ENCODE data around the gene PRRT1. TPM values are rescaled to one million over a fixed set of nuclear protein-coding genes. Genes with fewer than 3 reads are reported as not detected.
A peak's percentile ranks its signal among the peaks of the same experiment; 100 is the strongest.
"Not testable (repeated sequence)": the region's sequence is repeated elsewhere in the genome, so short reads cannot be mapped to it uniquely, and the experiment has no call there.

The PRRT1 gene
- total RNA-seq, 1 donor from 2014 or later = not detected

DNA sequence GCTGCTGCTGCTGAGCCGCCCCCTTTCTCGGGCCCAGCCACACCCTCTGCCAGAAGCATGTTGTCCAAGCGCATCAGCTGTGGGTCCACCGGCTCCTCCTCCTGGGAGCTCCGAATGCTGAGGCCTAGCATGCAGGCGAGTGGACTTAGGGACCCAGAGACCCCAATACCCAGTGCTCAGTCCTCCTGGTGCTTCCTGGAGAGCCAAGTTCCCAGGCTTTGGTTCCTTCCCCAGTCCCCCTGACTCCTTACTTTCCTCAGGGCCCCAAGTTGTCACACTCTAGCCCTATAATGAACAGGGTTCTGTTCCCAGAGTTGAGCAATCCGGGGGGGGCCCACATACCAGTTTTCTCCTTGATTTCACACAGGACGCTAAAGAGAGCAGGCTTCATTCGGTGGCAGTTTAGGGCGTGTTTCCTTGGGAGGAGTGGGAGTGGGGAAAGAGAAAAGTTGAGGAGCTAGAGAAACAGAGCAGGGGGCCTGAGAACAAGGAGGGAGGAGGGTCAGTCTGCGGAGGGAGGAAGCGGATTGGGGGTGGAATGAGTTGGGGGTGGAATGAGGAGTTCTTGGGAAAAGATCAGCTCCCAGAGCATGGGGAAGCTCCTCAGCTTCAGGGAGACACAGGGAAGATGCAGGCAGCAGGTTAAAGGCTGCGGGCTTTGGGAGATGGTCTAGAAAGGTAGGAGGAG, 36.8 kb upstream of the PRRT1 start:
- DNase-seq (ENCODE audit: low read depth) = peak; percentile 58

- not testable (repeated sequence) for DNase-seq (ENCODE audit: low read depth)
Observed at GRCh38 chr6:32187725-32188380, 36.1 kb upstream of the PRRT1 start.

GRCh38 chr6:32187009-32187709, 35.4 kb upstream of the PRRT1 start:
- DNase-seq (ENCODE audit: low read depth) = no peak

DNA sequence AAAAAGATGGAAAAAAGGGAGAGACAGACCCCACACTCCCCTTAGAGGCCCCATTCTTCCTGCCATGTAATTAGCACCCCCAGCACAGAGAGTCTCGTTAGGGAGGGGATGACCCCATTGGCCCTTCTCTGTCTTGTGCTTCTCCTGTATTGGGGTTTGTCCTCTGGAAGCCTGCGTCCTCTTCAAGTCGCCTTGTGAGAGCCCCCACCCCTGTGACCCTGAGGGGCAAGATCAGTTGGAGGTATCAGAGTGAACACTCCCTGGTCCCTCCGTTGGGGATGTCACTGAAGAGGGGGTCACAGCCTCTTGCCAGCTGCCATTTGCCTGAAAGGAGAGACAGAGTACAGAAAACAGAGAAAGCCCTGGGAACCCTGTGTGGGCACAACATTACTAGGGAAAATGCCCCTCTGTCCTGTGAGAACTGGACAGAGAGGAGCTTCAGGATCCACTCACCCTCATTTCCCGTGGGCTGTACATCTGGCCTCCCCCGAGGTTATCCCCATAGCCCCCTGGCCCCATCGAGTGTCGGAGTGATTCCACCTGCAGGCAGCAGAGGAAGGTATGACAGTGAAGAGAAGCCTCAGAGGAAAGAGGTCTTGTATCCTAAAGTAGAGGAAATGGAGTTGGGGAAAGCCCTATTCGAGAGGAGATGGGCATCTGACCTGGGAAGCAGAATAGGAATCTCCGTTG, 34.6 kb upstream of the PRRT1 start:
- DNase-seq (ENCODE audit: low read depth) = not testable (repeated sequence)

DNA sequence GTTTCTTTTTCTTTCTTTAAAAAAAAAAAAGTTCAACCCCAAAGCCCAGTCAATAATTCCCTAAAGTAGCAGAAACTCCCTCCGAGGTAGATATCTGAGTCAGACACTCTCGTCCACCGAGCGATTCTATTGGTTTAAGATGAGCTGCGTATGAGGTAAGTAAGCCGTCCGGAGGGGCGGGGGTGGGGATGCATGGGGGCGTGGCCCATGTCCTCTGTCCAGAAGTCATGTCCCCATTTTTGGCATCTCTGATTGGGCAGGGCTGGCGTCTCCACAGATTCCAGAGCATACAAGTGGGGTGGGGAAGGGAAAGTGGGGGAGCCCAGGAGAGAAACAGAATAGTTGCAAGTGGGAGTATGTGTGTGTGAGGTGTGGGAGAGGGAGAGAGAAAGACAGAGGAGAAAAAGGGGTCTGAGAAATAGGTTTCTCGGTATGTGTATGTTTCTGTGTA, 34.0 kb upstream of the PRRT1 start:
- DNase-seq (ENCODE audit: low read depth) = peak; percentile 91

- DNase-seq (ENCODE audit: low read depth) = no peak
Observed at GRCh38 chr6:32184084-32184640, 32.4 kb upstream of the PRRT1 start, which contains the start of gene AGER. TSS of gene AGER (minus strand) at chr6:32184253. CDS start at chr6:32184222, 31 bp downstream.

GRCh38 chr6:32183483-32184083, 31.8 kb upstream of the PRRT1 start:
- DNase-seq (ENCODE audit: low read depth) = no peak

GRCh38 chr6:32183030-32183429, 31.3 kb upstream of the PRRT1 start:
- no peak for DNase-seq (ENCODE audit: low read depth)

GRCh38 chr6:32182555-32182981, 30.8 kb upstream of the PRRT1 start:
- no peak for DNase-seq (ENCODE audit: low read depth)

DNA sequence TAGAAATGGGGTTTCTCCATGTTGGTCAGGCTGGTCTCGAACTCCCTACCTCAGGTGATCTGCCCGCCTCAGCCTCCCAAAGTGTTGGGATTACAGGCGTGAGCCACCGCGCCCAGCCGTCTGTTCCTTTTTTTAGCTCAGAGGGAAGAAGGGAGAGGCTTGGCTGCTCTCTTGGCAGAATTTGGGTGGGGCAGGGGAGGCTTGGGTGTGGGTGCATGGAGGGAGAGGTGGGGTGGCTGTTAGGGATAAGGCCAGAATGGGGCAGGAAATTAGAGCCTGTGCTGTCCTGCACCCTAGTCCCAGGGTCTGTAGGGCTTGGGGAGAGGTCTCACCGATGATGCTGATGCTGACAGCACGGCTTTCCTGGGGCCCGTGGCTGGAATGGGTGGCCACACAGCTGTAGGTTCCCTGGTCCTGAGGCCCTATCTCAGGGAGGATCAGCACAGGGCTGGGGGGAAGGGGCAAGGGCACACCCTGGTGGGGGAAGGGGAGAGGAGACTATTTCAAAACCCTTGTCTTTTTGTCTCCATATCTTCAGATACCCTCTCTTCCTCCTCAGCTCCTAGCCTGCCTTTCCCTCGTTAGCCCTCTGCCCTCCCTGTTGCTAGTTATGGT, 30.3 kb upstream of the PRRT1 start:
- DNase-seq (ENCODE audit: low read depth) = no peak

DNA sequence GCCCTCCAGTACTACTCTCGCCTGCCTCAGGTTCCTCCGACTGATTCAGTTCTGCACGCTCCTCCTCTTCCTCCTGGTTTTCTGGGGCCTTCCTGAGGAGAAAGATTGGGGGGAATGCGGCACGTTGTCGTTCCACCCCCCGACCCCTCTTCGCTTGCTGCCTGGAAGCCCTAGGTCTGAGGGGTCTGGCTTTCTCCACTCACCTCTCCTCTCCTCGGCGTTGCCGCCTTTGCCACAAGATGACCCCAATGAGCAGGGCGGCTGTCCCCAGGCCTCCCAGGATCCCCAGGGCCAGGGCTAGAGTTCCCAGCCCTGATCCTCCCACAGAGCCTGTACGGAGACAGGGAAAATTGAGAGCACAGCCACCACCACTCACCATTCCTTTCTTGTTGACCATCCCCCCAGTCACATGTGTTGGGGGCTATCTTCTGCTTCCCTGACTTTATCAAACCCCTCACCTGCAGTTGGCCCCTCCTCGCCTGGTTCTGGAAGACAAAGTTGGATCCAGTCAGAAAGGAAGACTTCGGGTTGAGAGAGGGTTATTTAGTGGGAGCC, 29.5 kb upstream of the PRRT1 start:
- DNase-seq (ENCODE audit: low read depth) = no peak

DNA sequence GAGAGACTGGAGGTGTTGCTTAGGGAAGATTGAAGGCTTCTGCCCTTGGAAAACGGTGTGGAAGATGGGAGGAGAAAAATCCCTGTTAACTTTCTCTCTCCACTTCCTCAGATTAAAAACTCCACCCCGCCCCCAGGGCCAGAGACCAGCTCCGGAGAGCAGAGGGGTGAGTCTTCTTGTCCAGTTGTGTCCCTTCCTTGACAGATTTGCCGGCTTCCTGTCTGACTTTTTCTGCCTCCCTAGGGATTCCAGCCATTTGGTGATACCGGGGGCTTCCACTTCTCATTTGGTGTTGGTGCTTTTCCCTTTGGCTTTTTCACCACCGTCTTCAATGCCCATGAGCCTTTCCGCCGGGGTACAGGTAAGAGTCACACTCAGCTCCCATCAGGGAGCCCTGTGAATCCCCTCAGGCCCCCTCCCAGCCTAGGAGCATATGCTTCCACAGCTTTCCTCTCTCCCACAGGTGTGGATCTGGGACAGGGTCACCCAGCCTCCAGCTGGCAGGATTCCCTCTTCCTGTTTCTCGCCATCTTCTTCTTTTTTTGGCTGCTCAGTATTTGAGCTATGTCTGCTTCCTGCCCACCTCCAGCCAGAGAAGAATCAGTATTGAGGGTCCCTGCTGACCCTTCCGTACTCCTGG, 28.1 kb upstream of the PRRT1 start:
- no peak for DNase-seq (ENCODE audit: low read depth)

DNA sequence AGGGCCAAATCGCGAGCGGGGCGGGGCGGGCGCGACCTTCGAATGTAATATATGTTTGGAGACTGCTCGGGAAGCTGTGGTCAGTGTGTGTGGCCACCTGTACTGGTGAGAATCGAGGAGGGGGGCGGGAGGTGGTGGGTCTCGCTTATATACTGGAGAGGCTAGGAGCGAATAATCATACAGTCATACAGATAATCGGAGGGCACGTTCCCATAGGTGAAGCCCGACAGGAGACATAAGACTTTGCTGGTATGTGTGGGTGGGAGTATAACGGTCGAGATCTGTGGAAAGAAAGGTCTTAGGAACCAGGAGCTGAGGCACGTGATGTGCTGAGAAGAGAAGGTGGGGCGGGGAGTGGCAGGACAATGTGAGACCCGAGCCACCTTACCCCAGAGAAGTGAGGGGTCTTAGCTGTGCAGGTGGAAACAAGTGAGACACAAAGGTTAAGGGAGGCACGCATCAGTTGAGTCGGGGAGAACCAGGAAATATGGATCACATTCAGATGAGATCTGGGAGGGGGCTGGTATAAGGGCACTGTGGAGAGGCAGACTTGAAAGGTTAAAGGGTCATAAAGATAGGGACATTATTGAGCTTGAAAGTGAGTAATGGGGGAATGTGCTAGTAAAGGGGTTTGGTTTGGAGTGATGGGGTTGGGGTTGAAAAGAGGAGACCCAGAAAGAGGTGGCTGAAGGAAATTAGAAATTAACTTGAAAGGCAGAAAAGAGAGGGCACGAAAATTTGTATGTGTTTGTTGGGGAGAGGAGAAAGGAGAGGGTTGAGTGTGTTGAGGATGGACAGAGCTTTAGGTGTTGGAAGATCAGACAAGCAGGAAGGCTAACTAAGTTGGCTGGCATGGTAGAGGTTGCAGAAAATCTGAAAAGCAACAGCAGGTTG, 27.1 kb upstream of the PRRT1 start:
- no peak for DNase-seq (ENCODE audit: low read depth)

DNA sequence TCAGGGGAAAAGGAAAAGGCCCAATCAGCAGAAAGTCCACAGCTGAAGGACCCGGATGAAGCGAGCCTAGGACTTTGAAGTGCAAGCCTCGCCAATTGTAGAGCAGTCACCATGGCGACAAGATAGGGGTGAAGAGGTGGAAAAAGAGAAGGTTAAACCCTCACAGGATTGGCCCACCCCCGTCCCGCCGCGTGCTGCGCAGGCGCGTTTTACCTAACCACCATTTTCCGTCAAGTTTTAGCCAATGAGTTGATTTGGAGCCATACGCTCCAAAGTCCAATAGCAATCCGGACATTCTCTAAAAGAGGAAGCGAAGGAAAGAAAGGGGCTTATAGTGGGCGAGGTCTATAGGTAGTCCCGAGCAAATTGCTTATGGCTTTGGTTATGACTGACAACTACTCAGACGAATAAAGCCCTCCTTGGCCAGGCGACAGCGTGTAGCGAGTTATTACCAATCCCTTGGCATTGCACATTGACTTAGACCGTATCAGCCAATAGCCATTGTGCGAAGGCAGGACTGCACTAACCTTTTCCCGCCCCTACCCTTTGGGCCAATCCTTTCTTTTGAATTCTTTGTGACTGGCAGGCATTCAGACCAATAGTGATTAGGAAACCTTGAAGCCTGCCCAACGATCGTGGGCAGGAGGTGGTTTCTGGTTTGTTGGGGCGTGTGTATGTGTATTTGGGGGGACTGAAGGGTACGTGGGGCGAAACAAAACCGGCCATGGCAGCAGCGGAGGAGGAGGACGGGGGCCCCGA, 26.2 kb upstream of the PRRT1 start, which contains the start of gene RNF5:
TSS of gene RNF5 (plus strand) at position 618 of the 759 bp plus-strand sequence. CDS start at position 725, 107 bp downstream.
- peak; percentile 100 for DNase-seq (ENCODE audit: low read depth)

DNA sequence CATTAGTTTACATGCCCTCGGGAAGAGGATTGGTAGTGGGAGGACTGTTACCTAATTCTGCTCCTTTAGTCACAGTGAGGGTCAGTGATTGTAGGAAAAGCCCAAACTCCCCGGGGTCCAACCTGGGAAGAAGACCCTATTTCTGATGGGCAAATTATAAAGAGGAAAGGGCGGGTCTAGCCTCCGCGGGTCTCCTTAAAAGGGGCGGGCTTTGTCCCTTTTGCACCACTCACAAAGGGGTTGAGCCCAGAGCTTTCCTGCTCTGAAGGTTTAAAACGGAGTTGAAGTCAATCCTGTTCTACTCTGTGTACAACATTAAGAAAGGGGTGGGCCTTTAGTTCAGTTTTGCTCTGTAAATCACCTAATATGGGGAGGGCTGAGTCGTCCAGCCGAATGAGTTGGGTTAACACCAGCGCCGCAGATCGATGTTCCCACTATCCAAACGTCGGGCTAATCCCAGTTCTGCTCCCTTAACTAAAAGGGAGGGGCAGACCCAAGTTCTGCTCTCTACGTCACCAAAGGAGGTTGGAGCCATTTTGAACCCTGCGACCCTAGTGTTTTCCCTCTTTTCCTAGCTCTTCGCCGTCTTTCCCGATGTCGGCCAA, 25.5 kb upstream of the PRRT1 start:
- no peak for DNase-seq (ENCODE audit: low read depth)

DNA sequence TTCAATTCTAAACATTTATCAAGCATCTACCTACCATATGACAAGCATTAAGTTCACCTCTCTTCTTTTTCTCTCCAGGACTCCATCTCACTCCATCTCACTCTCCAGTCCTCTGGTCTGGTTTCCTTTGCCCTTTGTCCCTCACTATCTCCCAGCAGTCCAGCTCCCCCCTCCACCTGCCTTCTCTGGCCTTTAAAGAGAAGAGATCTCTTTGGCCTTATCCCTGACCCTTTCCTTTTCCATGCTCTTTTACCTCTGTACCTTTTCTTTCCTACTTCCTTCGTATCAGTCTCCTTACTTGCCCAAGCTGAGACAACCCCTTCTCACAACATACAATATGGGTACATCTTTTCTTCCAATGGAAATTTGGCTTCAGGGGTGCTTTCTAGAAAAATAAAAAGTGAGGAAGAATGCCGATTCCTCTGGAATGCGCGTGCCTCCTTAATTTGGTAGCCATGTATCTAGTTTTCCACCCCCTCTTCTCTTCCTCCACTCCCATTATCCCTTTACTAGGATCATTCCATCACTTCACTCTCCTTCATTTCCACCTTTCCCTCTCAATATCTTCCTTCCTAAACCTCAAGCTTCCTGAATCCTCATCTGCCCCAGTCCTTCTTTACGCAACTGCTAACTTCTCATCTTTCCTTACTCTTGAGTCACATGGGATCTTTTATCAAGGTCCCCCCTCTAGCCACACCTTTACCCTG, 24.9 kb upstream of the PRRT1 start:
- no peak for DNase-seq (ENCODE audit: low read depth)
